ENCODE results near the gene DHX15.

- TF ChIP-seq EZH2phosphoT487 (IDR thresholded peaks at IDR 0.05; ENCODE audit: unreplicated experiment) (no peak), REST (IDR thresholded peaks at IDR 0.05; ENCODE audit: unreplicated experiment) (no peak), POLR2AphosphoS5 (IDR thresholded peaks at IDR 0.05; ENCODE audit: low read depth) (no peak), EZH2 (IDR thresholded peaks at IDR 0.05; ENCODE audit: low read depth, unreplicated experiment) (no peak)
- TF ChIP-seq, protein P1, sequence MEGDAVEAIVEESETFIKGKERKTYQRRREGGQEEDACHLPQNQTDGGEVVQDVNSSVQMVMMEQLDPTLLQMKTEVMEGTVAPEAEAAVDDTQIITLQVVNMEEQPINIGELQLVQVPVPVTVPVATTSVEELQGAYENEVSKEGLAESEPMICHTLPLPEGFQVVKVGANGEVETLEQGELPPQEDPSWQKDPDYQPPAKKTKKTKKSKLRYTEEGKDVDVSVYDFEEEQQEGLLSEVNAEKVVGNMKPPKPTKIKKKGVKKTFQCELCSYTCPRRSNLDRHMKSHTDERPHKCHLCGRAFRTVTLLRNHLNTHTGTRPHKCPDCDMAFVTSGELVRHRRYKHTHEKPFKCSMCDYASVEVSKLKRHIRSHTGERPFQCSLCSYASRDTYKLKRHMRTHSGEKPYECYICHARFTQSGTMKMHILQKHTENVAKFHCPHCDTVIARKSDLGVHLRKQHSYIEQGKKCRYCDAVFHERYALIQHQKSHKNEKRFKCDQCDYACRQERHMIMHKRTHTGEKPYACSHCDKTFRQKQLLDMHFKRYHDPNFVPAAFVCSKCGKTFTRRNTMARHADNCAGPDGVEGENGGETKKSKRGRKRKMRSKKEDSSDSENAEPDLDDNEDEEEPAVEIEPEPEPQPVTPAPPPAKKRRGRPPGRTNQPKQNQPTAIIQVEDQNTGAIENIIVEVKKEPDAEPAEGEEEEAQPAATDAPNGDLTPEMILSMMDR (conservative IDR thresholded peaks at IDR 0.05; ENCODE audit: low read depth in 2 of 2) = no peak
- TF ChIP-seq, protein P2, sequence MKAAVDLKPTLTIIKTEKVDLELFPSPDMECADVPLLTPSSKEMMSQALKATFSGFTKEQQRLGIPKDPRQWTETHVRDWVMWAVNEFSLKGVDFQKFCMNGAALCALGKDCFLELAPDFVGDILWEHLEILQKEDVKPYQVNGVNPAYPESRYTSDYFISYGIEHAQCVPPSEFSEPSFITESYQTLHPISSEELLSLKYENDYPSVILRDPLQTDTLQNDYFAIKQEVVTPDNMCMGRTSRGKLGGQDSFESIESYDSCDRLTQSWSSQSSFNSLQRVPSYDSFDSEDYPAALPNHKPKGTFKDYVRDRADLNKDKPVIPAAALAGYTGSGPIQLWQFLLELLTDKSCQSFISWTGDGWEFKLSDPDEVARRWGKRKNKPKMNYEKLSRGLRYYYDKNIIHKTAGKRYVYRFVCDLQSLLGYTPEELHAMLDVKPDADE (IDR thresholded peaks at IDR 0.05) = no peak
These were observed 87.8 kb downstream of the DHX15 start for GRCh38 chr4:24496597-24496996.

Measured in GM23338 (cell line).